Osteocyte (in vitro differentiated cells): ENCODE data around the gene DLEC1. TPM values are rescaled to one million over a fixed set of nuclear protein-coding genes. Genes with fewer than 3 reads are reported as not detected.

Source experiments
- DNase-seq: peaks from one replicate; pipeline ENCODE4 v3.0.0; 2021; ENCODE audit warnings: mixed read lengths; ENCODE audit not compliant: unreplicated experiment; ENCODE audit errors: extremely low spot score
- H3K27ac Mint-ChIP-seq: one replicate; pipeline ENCODE4 v1.8.0; 2021; ENCODE audit warnings: mild to moderate bottlenecking, mixed read lengths; ENCODE audit not compliant: unreplicated experiment
- H3K27me3 Mint-ChIP-seq: one replicate; pipeline ENCODE4 v1.8.0; 2021; ENCODE audit warnings: mixed read lengths; ENCODE audit not compliant: unreplicated experiment
- H3K36me3 Mint-ChIP-seq: one replicate; pipeline ENCODE4 v1.8.0; 2021; ENCODE audit warnings: mixed read lengths; ENCODE audit not compliant: unreplicated experiment
- H3K4me1 Mint-ChIP-seq: one replicate; pipeline ENCODE4 v1.8.0; 2021; ENCODE audit warnings: mixed read lengths; ENCODE audit not compliant: unreplicated experiment
- H3K4me3 Mint-ChIP-seq: one replicate; pipeline ENCODE4 v1.8.0; 2021; ENCODE audit warnings: mild to moderate bottlenecking, moderate library complexity, mixed read lengths; ENCODE audit not compliant: unreplicated experiment
- H3K9me3 Mint-ChIP-seq: one replicate; pipeline ENCODE4 v1.8.0; 2021; ENCODE audit warnings: mixed read lengths; ENCODE audit not compliant: unreplicated experiment
- total RNA-seq: library from RNA; stranded (reverse); gene quantifications from 2 replicates; pipeline ENCODE4 v1.2.1, GENCODE V29; 2021
- TF ChIP-seq, protein P1 (sequence below): fragments of 200-600 bp; sonication (generic); IDR thresholded peaks from 2 replicates; pipeline ENCODE4 v1.5.0; 2021; ENCODE audit warnings: antibody characterized with exemption, mild to moderate bottlenecking, moderate library complexity

The DLEC1 gene
- total RNA-seq, 1 donor from 2014 or later, result 0.62 TPM

DNA sequence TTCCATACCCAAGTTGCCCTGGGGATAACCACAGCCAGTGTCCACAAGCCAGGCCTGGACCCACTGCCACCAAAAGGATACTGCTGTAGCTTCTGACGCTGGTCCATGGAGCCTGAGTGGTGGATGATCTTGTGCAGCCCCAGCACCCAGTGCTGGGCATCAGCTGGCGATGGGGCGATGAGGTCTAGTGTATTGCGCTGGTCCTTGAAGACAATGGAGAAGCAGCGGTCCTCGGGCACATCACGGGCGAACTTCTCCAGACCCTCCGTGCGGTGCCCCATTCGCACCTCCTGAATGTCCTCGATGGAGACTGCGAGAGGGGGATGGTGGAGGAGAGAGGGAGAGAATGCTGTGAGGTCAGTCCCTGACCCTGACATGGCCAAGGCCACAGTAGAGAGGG is 22.6 kb upstream of the DLEC1 start:
- no peak for DNase-seq
- H3K27ac Mint-ChIP-seq, result no peak overlapping the region
- peaks cover 32% of the 10 kb centered on the region for H3K36me3 Mint-ChIP-seq
- H3K9me3 Mint-ChIP-seq, result peaks cover 5% of the 10 kb centered on the region
- TF ChIP-seq, protein P1, sequence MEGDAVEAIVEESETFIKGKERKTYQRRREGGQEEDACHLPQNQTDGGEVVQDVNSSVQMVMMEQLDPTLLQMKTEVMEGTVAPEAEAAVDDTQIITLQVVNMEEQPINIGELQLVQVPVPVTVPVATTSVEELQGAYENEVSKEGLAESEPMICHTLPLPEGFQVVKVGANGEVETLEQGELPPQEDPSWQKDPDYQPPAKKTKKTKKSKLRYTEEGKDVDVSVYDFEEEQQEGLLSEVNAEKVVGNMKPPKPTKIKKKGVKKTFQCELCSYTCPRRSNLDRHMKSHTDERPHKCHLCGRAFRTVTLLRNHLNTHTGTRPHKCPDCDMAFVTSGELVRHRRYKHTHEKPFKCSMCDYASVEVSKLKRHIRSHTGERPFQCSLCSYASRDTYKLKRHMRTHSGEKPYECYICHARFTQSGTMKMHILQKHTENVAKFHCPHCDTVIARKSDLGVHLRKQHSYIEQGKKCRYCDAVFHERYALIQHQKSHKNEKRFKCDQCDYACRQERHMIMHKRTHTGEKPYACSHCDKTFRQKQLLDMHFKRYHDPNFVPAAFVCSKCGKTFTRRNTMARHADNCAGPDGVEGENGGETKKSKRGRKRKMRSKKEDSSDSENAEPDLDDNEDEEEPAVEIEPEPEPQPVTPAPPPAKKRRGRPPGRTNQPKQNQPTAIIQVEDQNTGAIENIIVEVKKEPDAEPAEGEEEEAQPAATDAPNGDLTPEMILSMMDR, result no peak
- H3K4me1 Mint-ChIP-seq, result peaks cover 13% of the 10 kb centered on the region
- no peaks in the 10 kb centered on the region for H3K27me3 Mint-ChIP-seq
- H3K4me3 Mint-ChIP-seq, result no peak overlapping the region

DNA sequence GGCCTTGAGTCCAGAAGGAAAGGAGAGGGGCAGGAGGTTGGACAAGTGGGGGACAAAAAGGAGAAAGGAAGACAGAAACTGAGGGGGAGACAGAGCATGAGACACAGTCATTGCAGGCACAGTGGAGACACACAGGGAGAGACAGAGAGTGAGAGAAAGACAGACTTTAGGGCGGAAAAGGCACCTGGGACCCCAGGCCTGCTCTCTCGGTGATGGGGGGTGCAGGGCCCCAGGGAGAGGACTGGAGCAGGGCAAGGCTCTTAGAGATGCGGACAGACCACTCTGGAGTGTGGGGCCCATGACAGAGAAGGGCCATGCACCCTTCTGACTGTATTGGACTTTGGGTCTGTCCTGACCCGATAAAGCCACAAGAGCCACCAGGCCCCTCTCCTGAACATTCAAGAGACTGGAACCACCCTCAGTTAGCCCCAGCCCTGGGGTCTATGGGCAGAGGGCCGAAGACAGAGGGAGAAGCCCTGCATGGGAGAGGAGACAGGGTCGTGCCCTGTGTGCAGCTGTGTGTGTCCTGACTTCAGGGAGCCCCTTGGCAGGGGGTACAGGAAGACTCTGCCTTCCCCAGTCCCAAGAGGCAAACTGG is 22.1 kb upstream of the DLEC1 start:
- TF ChIP-seq, protein P1, result no peak
- H3K4me1 Mint-ChIP-seq, result peaks cover 13% of the 10 kb centered on the region
- DNase-seq, result no peak
- no peak overlapping the region for H3K4me3 Mint-ChIP-seq
- no peaks in the 10 kb centered on the region for H3K27me3 Mint-ChIP-seq
- H3K9me3 Mint-ChIP-seq, result peaks cover 5% of the 10 kb centered on the region
- H3K27ac Mint-ChIP-seq, result no peak overlapping the region
- H3K36me3 Mint-ChIP-seq, result peaks cover 32% of the 10 kb centered on the region

DNA sequence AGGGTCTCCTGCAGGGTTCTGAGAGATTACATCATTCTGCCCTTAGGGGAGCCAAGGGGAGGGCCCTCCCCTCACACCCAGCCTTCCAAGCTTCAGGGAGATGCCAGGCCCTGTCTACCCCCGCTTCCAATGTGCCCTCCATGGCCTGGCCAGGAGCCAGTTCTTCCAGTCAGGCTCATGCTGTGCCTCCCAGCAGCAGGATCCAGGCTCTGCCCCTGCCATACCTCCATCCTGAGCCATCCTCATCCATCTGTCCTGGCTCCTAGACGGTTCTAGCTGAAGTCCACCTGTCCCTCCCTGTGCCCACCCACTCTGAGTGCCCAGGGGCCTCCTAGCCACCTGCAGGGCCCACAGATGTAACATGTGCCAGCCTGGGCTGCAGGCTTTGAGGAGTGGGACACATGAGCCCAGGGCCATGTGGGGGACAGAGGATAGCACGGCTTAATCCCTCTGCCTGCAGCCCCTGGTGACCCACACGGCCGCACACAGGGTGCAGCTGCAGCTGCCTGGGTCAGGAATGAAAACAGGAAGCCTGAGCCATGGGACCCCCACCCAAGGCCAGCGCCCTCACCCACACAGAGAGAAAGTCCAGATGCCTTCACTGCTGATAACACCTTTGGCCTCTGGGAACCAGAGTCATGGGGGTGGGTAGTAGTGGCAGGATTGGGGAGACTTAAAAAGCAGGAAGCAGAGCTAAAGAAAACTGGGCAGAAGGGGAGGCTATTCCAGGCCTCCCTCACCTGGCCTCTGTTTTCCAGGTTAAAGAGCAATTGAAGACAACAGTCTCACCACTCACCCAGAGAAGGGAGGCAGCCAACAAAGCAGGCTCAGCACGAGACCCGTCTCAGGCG is 21.3 kb upstream of the DLEC1 start:
- Mint-ChIP-seq H3K27me3 (no peaks in the 10 kb centered on the region), H3K4me3 (no peak overlapping the region), H3K9me3 (peaks cover 5% of the 10 kb centered on the region), H3K27ac (no peak overlapping the region), H3K4me1 (peaks cover 13% of the 10 kb centered on the region), H3K36me3 (peaks cover 32% of the 10 kb centered on the region)
- DNase-seq, result no peak
- TF ChIP-seq, protein P1, result no peak

DNA sequence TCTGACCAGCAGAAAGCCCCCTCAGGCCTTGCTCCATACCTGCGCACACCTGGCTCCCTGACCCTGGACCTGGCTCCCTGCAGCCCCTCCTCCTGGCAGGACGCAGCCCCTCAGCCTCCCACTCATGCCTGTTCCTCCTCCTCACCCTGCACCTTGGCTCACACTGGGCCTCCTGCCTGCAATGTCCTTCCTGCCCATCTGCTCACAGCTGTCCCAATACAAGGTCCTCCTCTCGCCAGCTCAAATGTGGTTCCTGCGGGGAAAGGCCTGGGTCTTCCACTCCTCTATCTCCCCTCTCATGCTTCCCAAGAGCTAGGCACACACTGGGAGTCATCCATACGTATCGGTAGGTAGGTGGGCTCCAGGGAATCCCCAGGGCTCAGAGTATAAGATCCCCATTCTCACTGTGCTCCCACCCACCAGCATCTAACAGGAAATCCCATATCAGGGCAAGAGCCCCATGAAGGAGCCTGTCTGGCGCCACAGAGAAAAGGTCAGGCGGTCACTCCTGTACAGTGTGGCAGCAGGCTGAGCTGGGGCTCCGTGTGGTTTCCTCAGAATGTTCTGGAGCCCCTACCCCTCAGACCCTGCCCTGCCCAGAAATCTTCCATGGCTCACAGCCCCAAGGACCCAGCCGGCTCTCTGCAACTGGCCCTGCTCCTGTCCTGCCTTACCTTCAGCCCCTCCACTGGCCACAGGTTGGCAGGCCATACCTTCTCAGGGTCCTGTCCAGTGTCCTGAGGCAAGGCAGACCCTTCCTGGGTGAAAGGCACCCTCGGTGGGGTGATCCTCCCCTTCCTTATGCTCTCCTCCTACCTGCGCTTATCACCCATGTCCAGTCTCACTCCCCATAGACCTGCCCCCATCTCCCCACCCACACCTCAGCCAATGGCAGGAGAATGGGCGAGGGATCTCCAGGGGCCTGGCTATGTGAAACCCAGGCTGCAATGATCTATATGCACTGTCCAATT is 20.4 kb upstream of the DLEC1 start:
- TF ChIP-seq, protein P1, result no peak
- Mint-ChIP-seq H3K9me3 (peaks cover 5% of the 10 kb centered on the region), H3K36me3 (peaks cover 32% of the 10 kb centered on the region), H3K4me1 (peaks cover 15% of the 10 kb centered on the region), H3K4me3 (no peak overlapping the region), H3K27me3 (no peaks in the 10 kb centered on the region), H3K27ac (no peak overlapping the region)
- no peak for DNase-seq
